Glomerular visceral epithelial cell (primary cell): Measurements from ENCODE around the gene RARB.

Experiments used
- DNase-seq: peaks from one replicate; pipeline ENCODE4 v3.0.0-alpha.2; 2016; ENCODE audit errors: extremely low spot score

The RARB gene

GRCh38 chr3:25472731-25473130 lies 44.7 kb downstream of the RARB start:
- DNase-seq, result no peak

DNA sequence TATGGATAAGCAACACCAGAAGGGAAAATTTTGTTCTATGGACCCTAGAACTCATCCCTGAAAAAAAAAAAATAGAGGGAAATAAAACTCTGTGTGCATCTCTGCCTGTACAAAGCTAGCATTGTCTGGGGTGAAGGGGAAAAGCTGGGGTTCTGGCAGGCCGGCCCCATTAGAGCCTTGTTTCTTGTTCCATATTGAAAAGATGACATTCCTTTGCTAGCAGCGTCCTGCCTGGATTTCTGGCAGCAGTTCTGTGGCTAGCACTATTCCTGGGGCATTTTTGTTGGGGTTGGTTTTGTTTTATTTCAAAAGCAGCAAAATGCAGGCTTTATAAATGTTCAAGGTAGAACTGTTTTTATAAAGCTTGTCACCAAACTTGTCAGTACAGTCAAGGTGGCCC lies 45.2 kb downstream of the RARB start:
- no peak for DNase-seq

- DNase-seq, result no peak
Observed at GRCh38 chr3:25474052-25474451, 46.0 kb downstream of the RARB start.

GRCh38 chr3:25476639-25477038 lies 48.6 kb downstream of the RARB start:
- no peak for DNase-seq

DNA sequence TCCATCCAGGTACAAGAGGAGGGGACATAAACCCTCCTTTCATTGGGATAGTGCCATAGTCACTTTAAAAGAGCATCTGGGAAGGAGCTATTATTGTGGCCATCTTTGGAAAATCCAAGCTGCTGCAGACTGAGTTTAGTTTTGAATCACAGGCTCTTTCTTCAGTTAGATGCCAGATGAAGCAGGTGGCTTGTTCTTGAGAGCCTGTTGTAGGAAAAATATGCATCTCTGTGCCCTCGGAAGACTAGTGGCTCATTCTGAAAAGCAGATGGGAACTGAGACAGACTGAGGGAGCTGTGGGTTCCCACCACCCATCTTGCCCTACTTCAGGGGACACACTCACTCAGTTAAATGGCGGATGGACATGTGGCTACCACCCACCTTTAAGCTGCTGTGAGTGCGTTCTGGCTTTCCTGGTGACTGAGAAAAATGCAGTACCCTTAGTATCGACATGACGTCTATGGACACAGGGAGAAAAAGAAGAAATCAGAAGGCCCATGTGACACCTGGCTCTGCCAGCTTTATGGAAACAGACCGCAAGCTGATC lies 50.2 kb downstream of the RARB start:
- DNase-seq, result no peak

GRCh38 chr3:25478964-25479726 lies 51.1 kb downstream of the RARB start:
- no peak for DNase-seq

- no peak for DNase-seq
Observed at GRCh38 chr3:25479727-25480010, 51.6 kb downstream of the RARB start.

DNA sequence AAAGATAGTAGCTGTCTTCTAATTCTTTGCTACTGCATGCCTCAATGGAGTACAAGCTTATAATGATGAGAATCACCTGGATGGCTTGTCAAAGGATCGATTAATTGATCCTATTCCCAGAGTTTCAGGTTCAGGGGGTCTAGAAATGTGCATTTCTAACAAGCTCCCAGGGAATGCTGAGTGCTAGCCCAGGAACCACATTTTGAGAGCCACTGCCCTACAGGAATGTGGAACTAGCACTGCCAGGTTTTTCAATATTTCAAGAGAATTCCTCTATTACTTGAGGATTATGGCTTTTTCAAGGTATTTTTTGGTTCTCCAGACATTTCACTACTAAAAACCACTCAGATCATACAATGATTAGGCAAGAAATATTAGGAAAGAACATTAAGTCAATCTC lies 52.7 kb downstream of the RARB start:
- DNase-seq, result no peak

GRCh38 chr3:25481386-25481785 lies 53.3 kb downstream of the RARB start:
- no peak for DNase-seq

DNA sequence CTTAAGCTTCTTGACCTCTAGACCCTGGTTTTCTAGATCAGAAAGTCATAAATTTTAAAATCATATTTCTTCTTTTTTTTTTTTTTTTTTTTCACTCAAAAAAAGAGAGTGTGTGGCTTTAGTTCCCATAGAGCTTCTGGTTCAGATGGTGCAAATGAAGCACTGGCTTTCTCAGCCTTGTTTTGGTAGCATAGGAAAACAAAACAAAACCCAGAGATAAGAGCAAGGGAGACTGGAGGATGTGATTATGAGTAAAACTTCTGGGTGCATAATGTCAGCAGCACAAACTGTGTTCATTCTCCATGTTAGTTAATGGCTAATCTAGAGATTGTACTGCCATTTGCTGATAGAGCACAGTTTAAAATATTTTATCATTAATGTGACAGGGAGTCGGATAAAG lies 55.4 kb downstream of the RARB start:
- DNase-seq, result no peak

DNA sequence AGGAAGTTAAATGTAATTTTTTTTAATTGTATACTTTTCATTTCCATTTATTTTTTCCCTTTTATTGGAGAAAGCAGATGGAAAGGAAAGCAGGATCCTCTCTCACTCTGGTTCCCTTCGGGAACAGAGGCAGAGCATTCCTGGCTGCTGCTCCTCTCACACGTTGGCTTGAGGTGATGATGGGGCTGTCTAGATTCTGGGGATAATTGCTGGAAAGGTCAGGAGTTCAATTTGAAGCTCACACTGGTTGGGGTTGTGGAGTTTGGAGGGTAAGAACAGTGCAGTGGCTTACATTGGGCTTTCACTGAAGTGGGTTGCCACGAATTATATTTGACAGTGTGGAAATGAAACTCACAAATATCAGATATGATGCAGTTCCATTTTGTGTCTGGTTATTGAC lies 57.6 kb downstream of the RARB start:
- DNase-seq, result no peak

DNA sequence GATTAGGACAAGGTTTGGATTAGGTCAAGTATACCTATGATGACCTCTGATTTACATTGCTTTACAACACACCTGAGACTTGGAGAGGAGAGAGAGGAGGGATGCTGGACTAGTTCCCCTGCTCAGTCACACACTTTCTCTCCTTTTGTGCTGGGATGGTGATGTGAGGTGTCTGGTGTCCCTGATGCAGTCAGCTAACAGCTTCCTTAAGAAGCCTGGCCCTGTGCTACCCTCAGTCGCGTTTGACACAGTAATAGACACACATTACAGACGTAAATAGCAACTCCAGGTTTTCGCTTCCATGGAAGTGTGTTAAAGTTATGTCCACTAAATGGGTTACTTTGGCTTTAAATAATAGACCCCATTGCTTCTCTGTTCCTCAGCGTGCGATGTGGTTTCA lies 58.9 kb downstream of the RARB start:
- no peak for DNase-seq

- no peak for DNase-seq
Observed at GRCh38 chr3:25489858-25490593, 62.0 kb downstream of the RARB start.

DNA sequence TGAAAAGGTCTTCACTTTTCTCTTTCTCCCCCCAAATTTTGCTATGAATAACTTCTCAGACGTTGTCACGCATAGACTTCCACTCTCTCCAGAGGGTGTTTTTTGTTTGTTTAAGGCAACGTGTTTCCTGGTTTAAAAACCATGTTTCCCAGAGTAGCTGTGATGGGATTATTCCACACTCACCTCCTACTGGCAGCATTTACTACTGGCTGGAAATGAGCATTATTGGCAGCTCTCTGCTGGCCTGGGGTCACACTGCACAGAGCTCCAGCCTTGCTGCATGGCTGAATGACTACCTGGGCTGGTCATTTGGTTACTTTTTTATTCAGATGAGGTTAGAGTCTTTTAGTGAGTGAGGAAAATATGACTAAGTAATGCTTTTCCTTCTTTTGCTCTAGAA lies 65.2 kb downstream of the RARB start:
- no peak for DNase-seq

DNA sequence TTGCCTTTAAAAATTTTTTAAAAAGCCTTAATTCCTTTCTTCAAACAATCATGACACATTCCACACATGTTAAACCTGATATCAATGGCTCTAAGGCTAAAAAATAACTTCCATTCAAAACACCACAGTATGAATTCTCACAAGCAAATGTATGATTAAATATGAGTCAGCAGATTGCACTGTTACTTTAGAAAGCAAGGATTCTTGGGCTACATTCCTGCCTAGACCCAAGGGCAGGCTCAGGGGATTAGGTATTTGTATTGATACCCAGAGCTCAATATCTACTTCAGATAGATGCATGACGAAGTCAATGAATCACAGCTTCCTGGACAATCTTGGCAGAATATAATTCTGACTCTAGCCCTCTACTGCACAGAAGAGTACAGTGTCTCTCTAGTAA lies 65.7 kb downstream of the RARB start:
- DNase-seq, result peak; percentile 13

GRCh38 chr3:25495304-25495703 lies 67.2 kb downstream of the RARB start:
- no peak for DNase-seq

- no peak for DNase-seq
Observed at GRCh38 chr3:25495726-25496253, 67.7 kb downstream of the RARB start.

GRCh38 chr3:25497096-25497495 lies 69.0 kb downstream of the RARB start:
- no peak for DNase-seq

DNA sequence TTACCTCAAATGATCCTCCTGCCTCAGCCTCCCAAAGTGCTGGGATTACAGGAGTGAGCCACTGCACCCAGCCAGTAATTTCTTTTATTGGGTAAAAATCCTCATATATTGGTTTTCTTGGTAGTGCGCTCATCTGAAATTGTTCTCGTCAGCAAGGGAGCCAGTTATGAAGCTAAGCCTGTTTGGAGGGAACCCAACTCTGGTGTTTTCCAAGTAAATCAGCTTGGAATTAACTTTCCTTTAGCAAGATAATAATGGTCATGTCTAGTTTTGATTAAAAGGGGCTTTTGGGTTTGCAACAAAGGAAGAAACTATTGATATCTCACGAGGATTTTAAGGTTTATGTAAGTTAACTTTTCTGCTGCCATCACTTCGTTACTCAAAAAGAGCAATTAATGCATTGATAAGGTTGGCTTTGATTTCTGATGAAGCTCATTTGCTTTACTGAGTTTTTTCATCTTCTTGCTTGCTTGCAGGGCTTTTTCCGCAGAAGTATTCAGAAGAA lies 72.7 kb downstream of the RARB start:
- DNase-seq, result no peak

GRCh38 chr3:25502233-25502632 lies 74.2 kb downstream of the RARB start:
- DNase-seq, result no peak

- no peak for DNase-seq
Observed at GRCh38 chr3:25503898-25504301, 75.8 kb downstream of the RARB start.

- DNase-seq, result no peak
Observed at GRCh38 chr3:25505581-25505980, 77.5 kb downstream of the RARB start.

- no peak for DNase-seq
Observed at GRCh38 chr3:25507811-25508210, 79.7 kb downstream of the RARB start.
